A673 (cell line): Measurements from ENCODE around the gene ZNF776. TPM values are rescaled to one million over a fixed set of nuclear protein-coding genes. Genes with fewer than 3 reads are reported as not detected.

Experiments used
- BruUV-seq: library from RNA; stranded (reverse); fragments of 400-500 nt; replicated peaks from 2 replicates; lab custom pipeline; 2021; lab: Mats Ljungman, UMichigan
- CTCF ChIA-PET: fragments of 300-600 bp; sonication (Branson Sonifier 250); formaldehyde crosslinking; loops from one replicate; lab custom pipeline; 2022; ENCODE audit warnings: antibody characterized with exemption; lab: Charles Lee
- POLR2A ChIA-PET: fragments of 300-600 bp; sonication (Branson Sonifier 250); formaldehyde crosslinking; loops from one replicate; lab custom pipeline; 2022; ENCODE audit warnings: antibody characterized with exemption; ENCODE audit not compliant: low non-redundant PET; lab: Charles Lee
- DNase-seq: peaks from one replicate; pipeline ENCODE4 v3.0.0-alpha.2; 2015; ENCODE audit warnings: low spot score
- H3K27ac ChIP-seq: fragments of 200-600 bp; sonication (generic); 2 replicates; pipeline ENCODE4 v1.5.1; 2016; ENCODE audit warnings: mixed run types, low read depth, mild to moderate bottlenecking, mixed read lengths, antibody characterized with exemption, low read length; ENCODE audit not compliant: poor library complexity, severe bottlenecking
- H3K27me3 ChIP-seq: fragments of 200-600 bp; sonication (generic); replicated peaks from 2 replicates; pipeline ENCODE4 v1.6.1; 2017; ENCODE audit warnings: mixed run types, low read depth, mild to moderate bottlenecking, mixed read lengths, antibody characterized with exemption, low read length; ENCODE audit not compliant: insufficient read depth, poor library complexity
- H3K36me3 ChIP-seq: fragments of 200-600 bp; sonication (generic); 2 replicates; pipeline ENCODE4 v1.6.1; 2016; ENCODE audit warnings: mixed run types, mild to moderate bottlenecking, mixed read lengths, antibody characterized with exemption, low read length; ENCODE audit not compliant: insufficient read depth, poor library complexity, severe bottlenecking
- H3K4me1 ChIP-seq: fragments of 200-600 bp; sonication (generic); 2 replicates; pipeline ENCODE4 v1.6.1; 2017; ENCODE audit warnings: mixed run types, mild to moderate bottlenecking, mixed read lengths, antibody characterized with exemption, low read length; ENCODE audit not compliant: insufficient read depth, poor library complexity, severe bottlenecking
- H3K4me3 ChIP-seq: fragments of 200-600 bp; sonication (generic); 2 replicates; pipeline ENCODE4 v1.5.1; 2016; ENCODE audit warnings: low read depth, mixed run types, mild to moderate bottlenecking, mixed read lengths, low read length; ENCODE audit not compliant: poor library complexity, severe bottlenecking
- H3K9me3 ChIP-seq: fragments of 200-600 bp; sonication (generic); 2 replicates; pipeline ENCODE4 v1.6.1; 2016; ENCODE audit warnings: mixed run types, low read depth, mild to moderate bottlenecking, mixed read lengths, antibody characterized with exemption, low read length; ENCODE audit not compliant: poor library complexity, severe bottlenecking
- EZH2 ChIP-seq: fragments of 200-600 bp; sonication (generic); IDR thresholded peaks from 2 replicates; pipeline ENCODE4 v1.6.1; 2017; ENCODE audit warnings: borderline replicate concordance, low read depth, mild to moderate bottlenecking, mixed read lengths, antibody characterized with exemption, low read length; ENCODE audit not compliant: poor library complexity, severe bottlenecking
- intact Hi-C: fragments of 100-400 bp; cut with micrococcal nuclease; formaldehyde crosslinking; loops from one replicate; pipeline ENCODE4 v1.10.0; 2022; ENCODE audit not compliant: unreplicated experiment
- total RNA-seq: library from RNA; stranded (reverse); gene quantifications from 2 replicates; pipeline ENCODE4 v1.2.3, GENCODE V29; 2021
- TF ChIP-seq, protein P1 (sequence below): fragments of 300-800, 200-600 bp; sonication (generic); conservative IDR thresholded peaks from 2 replicates; pipeline ENCODE4 v1.5.1; 2017; ENCODE audit warnings: low read depth, mild to moderate bottlenecking, antibody characterized with exemption, low read length, moderate library complexity, mixed read lengths

ZNF776 gene
- total RNA-seq, 1 experiment from 2014 or later: 15.8 TPM

- H3K9me3 ChIP-seq: peaks cover 27% of the 10 kb centered on the region
- ChIA-PET POLR2A (no interaction called here), CTCF (no interaction called here)
- H3K27ac ChIP-seq: no peak overlapping the region
- no peak for TF ChIP-seq EZH2
- TF ChIP-seq, protein P1, sequence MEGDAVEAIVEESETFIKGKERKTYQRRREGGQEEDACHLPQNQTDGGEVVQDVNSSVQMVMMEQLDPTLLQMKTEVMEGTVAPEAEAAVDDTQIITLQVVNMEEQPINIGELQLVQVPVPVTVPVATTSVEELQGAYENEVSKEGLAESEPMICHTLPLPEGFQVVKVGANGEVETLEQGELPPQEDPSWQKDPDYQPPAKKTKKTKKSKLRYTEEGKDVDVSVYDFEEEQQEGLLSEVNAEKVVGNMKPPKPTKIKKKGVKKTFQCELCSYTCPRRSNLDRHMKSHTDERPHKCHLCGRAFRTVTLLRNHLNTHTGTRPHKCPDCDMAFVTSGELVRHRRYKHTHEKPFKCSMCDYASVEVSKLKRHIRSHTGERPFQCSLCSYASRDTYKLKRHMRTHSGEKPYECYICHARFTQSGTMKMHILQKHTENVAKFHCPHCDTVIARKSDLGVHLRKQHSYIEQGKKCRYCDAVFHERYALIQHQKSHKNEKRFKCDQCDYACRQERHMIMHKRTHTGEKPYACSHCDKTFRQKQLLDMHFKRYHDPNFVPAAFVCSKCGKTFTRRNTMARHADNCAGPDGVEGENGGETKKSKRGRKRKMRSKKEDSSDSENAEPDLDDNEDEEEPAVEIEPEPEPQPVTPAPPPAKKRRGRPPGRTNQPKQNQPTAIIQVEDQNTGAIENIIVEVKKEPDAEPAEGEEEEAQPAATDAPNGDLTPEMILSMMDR: no peak
- intact Hi-C loops: no loop called here
- BruUV-seq: no TSS peak
- DNase-seq: no peak
- no peaks in the 10 kb centered on the region for H3K27me3 ChIP-seq
- H3K36me3 ChIP-seq: peaks cover 50% of the 10 kb centered on the region
- no peak overlapping the region for H3K4me3 ChIP-seq
- no peaks in the 10 kb centered on the region for H3K4me1 ChIP-seq
Measured at GRCh38 chr19:57759096-57759495, 12.5 kb downstream of the ZNF776 start.

DNA sequence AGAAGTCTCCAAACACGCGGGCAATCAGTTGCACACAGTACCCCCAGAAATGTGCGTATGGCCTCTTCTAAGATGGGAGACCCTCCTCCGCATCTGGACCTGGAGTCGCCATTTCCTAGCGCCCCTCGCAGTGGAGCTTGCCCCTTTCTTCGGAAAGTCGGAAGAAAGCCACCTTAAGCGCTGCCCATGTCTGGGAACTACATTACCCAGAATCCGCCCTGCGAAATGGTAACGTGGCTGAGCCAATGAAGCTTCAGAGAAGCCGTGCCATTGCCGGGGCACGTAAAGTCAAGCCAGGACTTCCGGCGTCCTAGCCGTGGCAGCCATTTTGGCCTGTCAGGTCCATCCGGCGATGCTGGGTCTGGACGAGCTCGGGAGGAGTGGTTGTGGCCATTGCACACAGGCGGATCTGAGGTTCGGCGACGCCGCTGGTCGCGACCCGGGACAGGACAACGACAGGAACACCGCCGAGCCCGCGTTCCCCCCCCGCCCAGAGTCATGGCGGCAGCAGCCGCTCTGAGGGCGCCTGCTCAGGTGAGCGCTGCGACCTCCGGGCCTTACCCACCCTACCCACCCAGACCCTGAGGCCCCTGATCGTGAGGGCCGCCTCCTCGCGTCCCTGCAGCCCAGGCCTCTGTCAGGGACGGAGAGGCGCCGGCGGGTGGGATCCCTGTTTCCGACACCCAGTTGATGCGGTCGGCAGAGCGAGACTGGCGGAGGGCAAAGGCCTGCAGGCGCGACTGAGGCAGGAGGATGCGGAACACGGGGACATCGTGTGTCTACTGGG, 22.9 kb downstream of the ZNF776 start, which contains the start of gene ZNF586:
TSS of gene ZNF586 (plus strand) at position 332 of the 787 bp plus-strand sequence. CDS start at position 499, 167 bp downstream.
- Histone ChIP-seq H3K27ac (peak within 1 kb of the TSS; percentile 57), H3K4me1 (no peaks in the 10 kb centered on the region), H3K9me3 (peaks cover 13% of the 10 kb centered on the region), H3K4me3 (peak within 1 kb of the TSS; percentile 73), H3K27me3 (no peaks in the 10 kb centered on the region), H3K36me3 (peaks cover 23% of the 10 kb centered on the region)
- peak; percentile 94 for DNase-seq
- intact Hi-C loops: no loop called here
- BruUV-seq: no TSS peak
- POLR2A ChIA-PET: no interaction called here
- CTCF ChIA-PET: no interaction called here
- TF ChIP-seq, protein P1: no peak
- no peak for TF ChIP-seq EZH2

GRCh38 chr19:57771417-57771816, 24.8 kb downstream of the ZNF776 start:
- Histone ChIP-seq H3K9me3 (peaks cover 22% of the 10 kb centered on the region), H3K27ac (no peak overlapping the region), H3K4me1 (no peaks in the 10 kb centered on the region), H3K4me3 (no peak overlapping the region), H3K36me3 (peaks cover 34% of the 10 kb centered on the region), H3K27me3 (no peaks in the 10 kb centered on the region)
- DNase-seq: no peak
- BruUV-seq: no TSS peak
- ChIA-PET POLR2A (no interaction called here), CTCF (no interaction called here)
- intact Hi-C loops: no loop called here
- TF ChIP-seq, protein P1: no peak
- no peak for TF ChIP-seq EZH2
